Astrocyte (in vitro differentiated cells and primary cell): Measurements from ENCODE around the gene KL. TPM values are rescaled to one million over a fixed set of nuclear protein-coding genes. Genes with fewer than 3 reads are reported as not detected.

Experiments used
- DNase-seq: peaks from one replicate; pipeline ENCODE4 v3.0.0-alpha.2; 2010; ENCODE audit warnings: low read depth
- FAIRE-seq: peaks from 2 replicates; lab custom pipeline; 2011; peaks lifted over from hg19 to GRCh38; lab: Jason Lieb, UNC
- H2AFZ ChIP-seq: 2 replicates; pipeline ENCODE4 v1.6.0; 2012; ENCODE audit warnings: low read depth, low read length, inconsistent platforms
- H3K27ac ChIP-seq: 2 replicates; pipeline ENCODE4 v1.5.1; 2011; ENCODE audit warnings: low read depth, low read length, inconsistent platforms
- H3K27me3 ChIP-seq: 2 replicates; pipeline ENCODE4 v1.6.0; 2011; ENCODE audit warnings: low read length, inconsistent platforms; ENCODE audit not compliant: insufficient read depth
- H3K36me3 ChIP-seq: 2 replicates; pipeline ENCODE4 v1.5.1; 2011; ENCODE audit warnings: low read length, inconsistent platforms; ENCODE audit not compliant: insufficient read depth
- H3K4me1 ChIP-seq: 2 replicates; pipeline ENCODE4 v1.5.1; 2011; ENCODE audit warnings: low read length, inconsistent platforms; ENCODE audit not compliant: insufficient read depth
- H3K4me2 ChIP-seq: 2 replicates; pipeline ENCODE4 v1.6.0; 2012; ENCODE audit warnings: low read length, inconsistent platforms
- H3K4me3 ChIP-seq: 2 replicates; pipeline ENCODE4 v1.5.1; 2011; ENCODE audit warnings: low read depth, mild to moderate bottlenecking, low read length, inconsistent platforms; ENCODE audit not compliant: insufficient read depth
- H3K79me2 ChIP-seq: 2 replicates; pipeline ENCODE4 v1.6.0; 2012; ENCODE audit warnings: mild to moderate bottlenecking, low read length, inconsistent platforms; ENCODE audit not compliant: insufficient read depth
- H3K9ac ChIP-seq: 2 replicates; pipeline ENCODE4 v1.6.0; 2012; ENCODE audit warnings: mild to moderate bottlenecking, low read length, inconsistent platforms
- H3K9me3 ChIP-seq: 2 replicates; pipeline ENCODE4 v1.5.1; 2012; ENCODE audit warnings: low read depth, mild to moderate bottlenecking, low read length, inconsistent platforms; ENCODE audit not compliant: insufficient read depth
- H4K20me1 ChIP-seq: 2 replicates; pipeline ENCODE4 v1.6.0; 2012; ENCODE audit warnings: low read length, inconsistent platforms; ENCODE audit not compliant: insufficient read depth
- H3K27ac Mint-ChIP-seq: one replicate; pipeline ENCODE4 v1.8.0; 2021; ENCODE audit warnings: mild to moderate bottlenecking, mixed read lengths; ENCODE audit not compliant: unreplicated experiment
- H3K27me3 Mint-ChIP-seq: one replicate; pipeline ENCODE4 v1.8.0; 2021; ENCODE audit warnings: low read depth, mixed read lengths; ENCODE audit not compliant: unreplicated experiment
- H3K36me3 Mint-ChIP-seq: one replicate; pipeline ENCODE4 v1.8.0; 2021; ENCODE audit warnings: low read depth, mixed read lengths; ENCODE audit not compliant: unreplicated experiment
- H3K4me1 Mint-ChIP-seq: one replicate; pipeline ENCODE4 v1.8.0; 2021; ENCODE audit warnings: low read depth, mixed read lengths; ENCODE audit not compliant: unreplicated experiment
- H3K4me3 Mint-ChIP-seq: one replicate; pipeline ENCODE4 v1.8.0; 2021; ENCODE audit warnings: mild to moderate bottlenecking, moderate library complexity, mixed read lengths; ENCODE audit not compliant: unreplicated experiment
- H3K9me3 Mint-ChIP-seq: one replicate; pipeline ENCODE4 v1.8.0; 2021; ENCODE audit warnings: mild to moderate bottlenecking, mixed read lengths; ENCODE audit not compliant: unreplicated experiment
- CTCF ChIP-seq: IDR thresholded peaks from 2 replicates; pipeline ENCODE4 v1.5.1; 2011; ENCODE audit warnings: low read depth, mild to moderate bottlenecking, inconsistent platforms, low read length, moderate library complexity; ENCODE audit not compliant: insufficient read depth
- EZH2 ChIP-seq: IDR thresholded peaks from 2 replicates; pipeline ENCODE4 v1.6.1; 2012; ENCODE audit warnings: mild to moderate bottlenecking, low read length, inconsistent platforms; ENCODE audit not compliant: insufficient read depth
- total RNA-seq: library from RNA; stranded (reverse); gene quantifications from 2 replicates; pipeline ENCODE4 v1.2.1, GENCODE V29; 2021

The KL gene
- total RNA-seq, 1 donor from 2014 or later: 0.07 TPM

- Histone ChIP-seq H3K4me2 (no peak overlapping the region), H3K36me3 (peaks cover 20% of the 10 kb centered on the region), H3K9me3 (no peaks in the 10 kb centered on the region), H2AFZ (no peak overlapping the region), H4K20me1 (no peaks in the 10 kb centered on the region), H3K4me1 (no peaks in the 10 kb centered on the region), H3K4me3 (no peak overlapping the region), H3K27me3 (no peaks in the 10 kb centered on the region), H3K27ac (no peak overlapping the region), H3K79me2 (no peaks in the 10 kb centered on the region), H3K9ac (no peak overlapping the region)
- Mint-ChIP-seq H3K36me3 (peaks cover 16% of the 10 kb centered on the region), H3K27ac (no peak overlapping the region), H3K4me1 (peaks cover 16% of the 10 kb centered on the region), H3K4me3 (no peak overlapping the region), H3K27me3 (no peaks in the 10 kb centered on the region), H3K9me3 (peaks cover 14% of the 10 kb centered on the region)
- no peak for DNase-seq
- TF ChIP-seq CTCF: no peak
- TF ChIP-seq EZH2: no peak
- no peak for FAIRE-seq
These were observed 85.6 kb downstream of the KL start for GRCh38 chr13:33101835-33102234.

GRCh38 chr13:33103457-33103856 is 87.2 kb downstream of the KL start:
- no peak overlapping the region for H3K27ac Mint-ChIP-seq
- no peak overlapping the region for H3K4me2 ChIP-seq
- DNase-seq: no peak
- no peaks in the 10 kb centered on the region for H3K27me3 Mint-ChIP-seq
- no peaks in the 10 kb centered on the region for H3K4me1 ChIP-seq
- no peak overlapping the region for H3K4me3 ChIP-seq
- peaks cover 36% of the 10 kb centered on the region for H3K36me3 ChIP-seq
- no peaks in the 10 kb centered on the region for H4K20me1 ChIP-seq
- FAIRE-seq: no peak
- peaks cover 29% of the 10 kb centered on the region for H3K36me3 Mint-ChIP-seq
- H3K9me3 Mint-ChIP-seq: peaks cover 3% of the 10 kb centered on the region
- H2AFZ ChIP-seq: no peak overlapping the region
- H3K27me3 ChIP-seq: no peaks in the 10 kb centered on the region
- no peak overlapping the region for H3K27ac ChIP-seq
- no peak for TF ChIP-seq EZH2
- TF ChIP-seq CTCF: no peak
- no peak overlapping the region for H3K9ac ChIP-seq
- no peak overlapping the region for H3K4me3 Mint-ChIP-seq
- peaks cover 16% of the 10 kb centered on the region for H3K4me1 Mint-ChIP-seq
- no peaks in the 10 kb centered on the region for H3K9me3 ChIP-seq
- H3K79me2 ChIP-seq: no peaks in the 10 kb centered on the region

- peaks cover 52% of the 10 kb centered on the region for H3K36me3 ChIP-seq
- no peak overlapping the region for H2AFZ ChIP-seq
- Mint-ChIP-seq H3K9me3 (peaks cover 2% of the 10 kb centered on the region), H3K27ac (no peak overlapping the region), H3K4me1 (peaks cover 16% of the 10 kb centered on the region), H3K27me3 (no peaks in the 10 kb centered on the region), H3K36me3 (peaks cover 33% of the 10 kb centered on the region), H3K4me3 (no peak overlapping the region)
- H3K27ac ChIP-seq: no peak overlapping the region
- FAIRE-seq (no peak), DNase-seq (no peak)
- no peak overlapping the region for H3K4me2 ChIP-seq
- no peaks in the 10 kb centered on the region for H4K20me1 ChIP-seq
- TF ChIP-seq CTCF: no peak
- no peak for TF ChIP-seq EZH2
- H3K27me3 ChIP-seq: no peaks in the 10 kb centered on the region
- H3K4me1 ChIP-seq: peaks cover 3% of the 10 kb centered on the region
- no peak overlapping the region for H3K4me3 ChIP-seq
- no peaks in the 10 kb centered on the region for H3K79me2 ChIP-seq
- no peaks in the 10 kb centered on the region for H3K9me3 ChIP-seq
- H3K9ac ChIP-seq: no peak overlapping the region
These were observed 89.3 kb downstream of the KL start for GRCh38 chr13:33105387-33106005.
